GM21367 (cell line): ENCODE results near the gene DPP6.

Source experiments
- ATAC-seq: cut with Tn5 transposase; IDR thresholded peaks from one replicate; pipeline ENCODE4 v1.9.1; 2021; ENCODE audit not compliant: unreplicated experiment

Gene DPP6

GRCh38 chr7:154440058-154440457 is 387.9 kb downstream of the DPP6 start:
- ATAC-seq: no peak

- no peak for ATAC-seq
Measured at GRCh38 chr7:154440651-154441050, 388.5 kb downstream of the DPP6 start.

- ATAC-seq: no peak
Measured at GRCh38 chr7:154441811-154442210, 389.6 kb downstream of the DPP6 start.

- no peak for ATAC-seq
Measured at GRCh38 chr7:154442939-154443338, 390.7 kb downstream of the DPP6 start.

- ATAC-seq: no peak
Measured at GRCh38 chr7:154450451-154450850, 398.3 kb downstream of the DPP6 start.

GRCh38 chr7:154451480-154452457 is 399.6 kb downstream of the DPP6 start:
- ATAC-seq: no peak

- no peak for ATAC-seq
Measured at GRCh38 chr7:154463794-154464193, 411.6 kb downstream of the DPP6 start.

GRCh38 chr7:154469652-154470051 is 417.5 kb downstream of the DPP6 start:
- no peak for ATAC-seq

GRCh38 chr7:154472343-154472742 is 420.1 kb downstream of the DPP6 start:
- ATAC-seq: no peak

- ATAC-seq: no peak
Measured at GRCh38 chr7:154473360-154473759, 421.2 kb downstream of the DPP6 start.

GRCh38 chr7:154474903-154475520 is 422.8 kb downstream of the DPP6 start:
- no peak for ATAC-seq

- ATAC-seq: no peak
Measured at GRCh38 chr7:154475864-154476263, 423.7 kb downstream of the DPP6 start.

GRCh38 chr7:154480817-154481216 is 428.6 kb downstream of the DPP6 start:
- ATAC-seq: no peak

GRCh38 chr7:154482863-154483262 is 430.7 kb downstream of the DPP6 start:
- no peak for ATAC-seq

- no peak for ATAC-seq
Measured at GRCh38 chr7:154484406-154484805, 432.2 kb downstream of the DPP6 start.

GRCh38 chr7:154484943-154485342 is 432.7 kb downstream of the DPP6 start:
- ATAC-seq: no peak

- ATAC-seq: no peak
Measured at GRCh38 chr7:154489897-154490296, 437.7 kb downstream of the DPP6 start.

GRCh38 chr7:154493594-154493993 is 441.4 kb downstream of the DPP6 start:
- ATAC-seq: no peak

- ATAC-seq: no peak
Measured at GRCh38 chr7:154497751-154498150, 445.6 kb downstream of the DPP6 start.

- no peak for ATAC-seq
Measured at GRCh38 chr7:154503962-154504550, 451.9 kb downstream of the DPP6 start.

- ATAC-seq: no peak
Measured at GRCh38 chr7:154504918-154505317, 452.7 kb downstream of the DPP6 start.

- no peak for ATAC-seq
Measured at GRCh38 chr7:154505362-154505761, 453.2 kb downstream of the DPP6 start.
